Dedifferentiated amniotic fluid mesenchymal stem cell (primary cell): ENCODE data around the gene SAMSN1.
"Not testable (repeated sequence)": the region's sequence is repeated elsewhere in the genome, so short reads cannot be mapped to it uniquely, and the experiment has no call there.

Experiments
- DNase-seq: peaks from one replicate; pipeline ENCODE4 v3.0.0-alpha.2; 2016; ENCODE audit errors: extremely low spot score

SAMSN1 gene

GRCh38 chr21:14566894-14567293 lies 20.8 kb upstream of the SAMSN1 start:
- DNase-seq, result no peak

GRCh38 chr21:14562959-14563358 lies 16.8 kb upstream of the SAMSN1 start:
- DNase-seq, result no peak

GRCh38 chr21:14560555-14560954 lies 14.4 kb upstream of the SAMSN1 start:
- no peak for DNase-seq

GRCh38 chr21:14560139-14560538 lies 14.0 kb upstream of the SAMSN1 start:
- no peak for DNase-seq

- no peak for DNase-seq
Observed at GRCh38 chr21:14559102-14559501, 13.0 kb upstream of the SAMSN1 start.

- DNase-seq, result no peak
Observed at GRCh38 chr21:14557413-14557812, 11.3 kb upstream of the SAMSN1 start.

- DNase-seq, result no peak
Observed at GRCh38 chr21:14554948-14555347, 8.8 kb upstream of the SAMSN1 start.

- no peak for DNase-seq
Observed at GRCh38 chr21:14553422-14553821, 7.3 kb upstream of the SAMSN1 start.

GRCh38 chr21:14551741-14552140 lies 5.6 kb upstream of the SAMSN1 start:
- no peak for DNase-seq

- no peak for DNase-seq
Observed at GRCh38 chr21:14550135-14550534, 4.0 kb upstream of the SAMSN1 start.

- no peak for DNase-seq
Observed at GRCh38 chr21:14548779-14549178, 2.7 kb upstream of the SAMSN1 start.

GRCh38 chr21:14547834-14548513 lies 1.9 kb upstream of the SAMSN1 start:
- no peak for DNase-seq

GRCh38 chr21:14546719-14547118 lies 604 bp upstream of the SAMSN1 start:
- DNase-seq, result not testable (repeated sequence)

GRCh38 chr21:14543983-14544382 lies 2.1 kb downstream of the SAMSN1 start:
- no peak for DNase-seq

- DNase-seq, result no peak
Observed at GRCh38 chr21:14542638-14543037, 3.5 kb downstream of the SAMSN1 start.

- no peak for DNase-seq
Observed at GRCh38 chr21:14541841-14542490, 4.1 kb downstream of the SAMSN1 start.

GRCh38 chr21:14538483-14538882 lies 7.6 kb downstream of the SAMSN1 start:
- DNase-seq, result no peak

- DNase-seq, result no peak
Observed at GRCh38 chr21:14536929-14537328, 9.2 kb downstream of the SAMSN1 start.

GRCh38 chr21:14535702-14536101 lies 10.4 kb downstream of the SAMSN1 start:
- DNase-seq, result no peak

- DNase-seq, result no peak
Observed at GRCh38 chr21:14533499-14534428, 12.4 kb downstream of the SAMSN1 start.

- DNase-seq, result no peak
Observed at GRCh38 chr21:14531757-14532316, 14.3 kb downstream of the SAMSN1 start.

- no peak for DNase-seq
Observed at GRCh38 chr21:14530592-14530991, 15.5 kb downstream of the SAMSN1 start.
